GM18873 (cell line): ENCODE data around the gene BLOC1S4.
"Not testable (repeated sequence)": the region's sequence is repeated elsewhere in the genome, so short reads cannot be mapped to it uniquely, and the experiment has no call there.

Experiments used
- ATAC-seq: cut with Tn5 transposase; IDR thresholded peaks from one replicate; pipeline ENCODE4 v1.9.1; 2021; ENCODE audit warnings: mild to moderate bottlenecking, moderate library complexity, moderate number of reproducible peaks; ENCODE audit not compliant: unreplicated experiment, low FRiP score

Gene BLOC1S4

DNA sequence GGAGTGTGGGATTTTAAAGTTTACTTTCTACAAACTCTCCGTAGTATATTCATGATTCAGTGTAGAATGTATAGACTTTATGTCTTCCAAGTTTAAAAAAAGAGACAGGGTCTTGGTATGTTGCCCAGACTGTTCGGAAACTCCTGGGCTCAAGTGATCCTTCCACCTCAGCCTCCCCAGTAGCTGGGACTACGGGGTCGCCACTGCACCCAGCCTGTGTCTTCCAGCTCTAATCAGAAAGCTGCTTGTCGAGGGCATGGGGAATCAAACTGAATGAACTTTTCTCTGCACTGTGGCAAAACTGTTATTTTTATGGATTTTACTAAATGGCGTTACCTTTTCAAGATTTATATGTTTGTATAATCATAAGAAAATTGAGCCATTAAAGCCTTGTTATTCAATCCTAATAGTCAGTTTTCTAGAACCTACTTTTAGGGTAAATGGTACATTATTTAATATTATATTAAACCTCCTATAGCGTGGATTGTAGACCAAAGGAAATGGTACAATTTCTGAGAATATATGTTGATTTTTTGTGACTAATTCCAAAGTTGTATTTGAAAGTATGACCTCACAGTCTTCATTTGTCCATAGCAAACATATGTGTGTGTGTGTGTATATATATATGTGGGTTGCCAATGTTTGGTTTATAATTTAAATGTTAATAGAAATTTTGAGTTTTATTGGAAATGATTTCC, 1.1 kb downstream of the BLOC1S4 start:
- ATAC-seq, result no peak

DNA sequence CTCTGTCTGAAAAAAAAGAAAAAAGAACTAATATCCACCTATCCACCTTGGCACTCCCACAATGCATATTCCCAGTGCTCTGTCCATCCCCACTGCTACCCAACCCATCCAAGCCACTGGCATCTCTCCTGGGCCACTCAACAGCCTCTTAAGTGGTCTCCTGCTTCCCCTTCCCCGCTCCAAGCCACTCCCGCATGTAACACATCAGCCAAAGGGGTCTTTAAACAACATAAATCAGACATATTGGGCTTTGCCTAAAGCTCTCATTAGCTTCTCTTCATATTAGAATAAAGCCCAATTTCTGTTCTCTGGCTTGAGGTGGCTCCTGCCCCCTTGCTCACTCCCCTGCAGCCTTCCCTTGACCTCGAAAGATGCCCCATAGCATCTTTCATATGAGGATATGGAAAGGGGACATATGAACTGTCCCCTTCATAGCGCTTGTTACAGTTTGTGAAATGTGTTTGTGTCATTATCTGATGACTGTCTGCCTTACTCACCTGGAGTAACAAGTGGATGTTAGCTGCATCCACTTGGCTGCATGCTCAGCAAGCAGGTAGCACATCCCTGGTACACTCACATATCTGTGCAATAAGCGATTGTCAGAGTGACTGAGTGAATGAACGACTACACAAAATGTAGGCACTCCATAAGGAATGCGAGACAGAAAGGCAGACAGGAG, 3.1 kb downstream of the BLOC1S4 start:
- no peak for ATAC-seq

DNA sequence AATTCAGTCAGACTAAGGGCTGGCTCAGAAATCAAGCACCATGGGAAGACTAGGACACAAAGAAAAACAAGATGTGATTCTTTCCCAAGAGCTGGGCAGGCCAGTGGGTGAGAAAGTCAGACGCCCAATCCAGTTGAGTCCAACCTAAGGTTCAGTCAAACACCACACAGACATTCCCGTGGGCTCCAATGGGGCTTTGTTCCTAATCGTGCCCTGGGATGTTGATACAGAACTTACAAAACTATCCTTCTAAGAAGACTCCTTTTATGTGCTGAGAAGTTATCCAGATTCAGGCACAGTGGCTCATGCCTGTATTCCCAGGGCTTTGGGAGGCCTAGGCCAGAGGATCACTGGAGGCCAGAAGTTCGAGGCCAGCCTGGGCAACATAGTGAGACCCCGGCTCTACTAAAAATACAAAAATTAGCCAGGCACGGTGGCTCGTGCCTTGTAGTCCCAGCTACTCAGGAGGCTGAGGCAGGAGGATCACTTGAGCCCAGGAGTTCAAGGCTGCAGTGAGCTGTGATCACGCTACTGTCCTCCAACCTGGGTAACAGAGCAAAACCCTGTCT, 3.7 kb downstream of the BLOC1S4 start:
- no peak for ATAC-seq

DNA sequence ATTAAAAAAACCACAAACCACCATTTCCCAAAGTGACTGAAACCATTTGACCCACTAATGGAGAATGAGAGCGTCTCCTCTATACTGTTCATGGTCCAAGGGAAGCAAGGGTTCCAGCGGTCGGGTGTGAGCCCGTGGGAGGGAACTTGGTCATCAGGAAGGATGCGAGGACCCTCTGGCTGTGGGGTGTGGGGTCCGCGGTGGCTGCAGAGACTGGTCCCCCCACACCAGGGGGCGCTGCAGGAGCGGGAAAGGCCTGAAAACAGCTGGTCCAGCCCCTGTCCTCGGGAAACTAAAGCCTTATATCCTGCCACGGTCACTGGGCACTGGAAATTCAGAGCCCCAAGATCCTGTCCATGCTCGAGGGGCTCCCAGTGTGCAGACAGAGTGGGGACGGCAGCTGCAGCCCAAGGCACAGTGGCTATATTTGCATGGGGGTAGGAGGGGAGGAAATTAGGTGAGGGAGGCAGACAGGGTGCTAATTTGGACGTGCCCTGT, 4.3 kb downstream of the BLOC1S4 start:
- no peak for ATAC-seq

DNA sequence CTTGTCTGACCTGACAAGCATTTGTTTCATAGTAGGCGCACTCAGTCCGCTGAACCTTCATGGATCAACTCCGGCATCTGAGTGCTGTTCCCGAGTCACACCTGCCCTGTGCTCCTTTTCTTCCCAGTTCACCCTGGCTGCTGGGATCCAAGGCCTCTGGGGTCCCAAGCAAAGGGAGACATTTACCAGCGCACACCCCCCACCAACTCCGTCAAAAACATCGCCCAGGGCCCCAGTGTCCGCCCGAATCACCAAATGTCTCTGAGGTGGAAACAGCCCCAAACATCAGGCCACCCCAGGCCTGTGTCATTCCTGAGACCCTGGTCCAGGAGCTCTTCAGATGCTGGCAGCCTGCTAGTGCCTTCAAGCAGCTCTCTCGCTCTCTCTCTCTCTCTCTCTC, 5.1 kb downstream of the BLOC1S4 start:
- no peak for ATAC-seq

DNA sequence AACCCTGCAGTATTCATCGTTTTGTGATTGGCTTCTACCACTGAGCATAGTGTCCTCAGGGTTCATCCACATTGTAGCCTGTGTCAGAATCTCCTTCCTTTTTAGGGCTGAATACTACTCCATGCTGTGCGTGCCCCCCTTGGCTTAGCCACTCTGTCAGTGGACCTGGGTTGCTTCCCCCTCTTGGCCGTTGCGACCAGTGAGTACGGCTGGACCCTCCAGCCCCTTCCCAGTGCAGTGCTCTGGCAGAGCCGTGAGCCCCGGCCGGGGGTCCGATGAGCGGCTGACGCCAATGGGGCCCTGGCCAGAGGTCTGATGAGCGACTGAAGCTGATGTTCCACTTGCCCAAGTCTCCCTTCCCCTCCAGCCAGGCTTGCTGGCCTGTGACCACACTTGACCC, 6.9 kb downstream of the BLOC1S4 start:
- no peak for ATAC-seq

DNA sequence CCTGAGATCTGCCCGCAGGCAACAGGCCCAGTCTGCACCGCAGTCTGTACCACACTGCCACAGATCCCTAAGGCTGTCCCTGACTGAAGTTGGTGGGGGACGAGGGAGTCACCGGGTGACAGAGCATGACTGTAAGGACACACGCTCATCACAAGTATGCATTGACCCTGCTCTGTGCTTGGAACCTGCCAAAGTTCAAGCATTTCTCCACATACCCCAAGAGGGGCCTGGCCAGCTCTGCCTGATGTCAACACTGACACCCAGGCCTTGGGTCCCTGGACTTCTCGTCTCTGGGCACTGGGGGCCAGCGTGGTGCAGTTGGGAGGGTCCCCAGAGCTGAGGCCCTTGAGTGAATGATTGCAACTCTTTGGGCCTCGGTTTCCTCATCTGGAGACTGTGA, 7.9 kb downstream of the BLOC1S4 start:
- ATAC-seq, result no peak

DNA sequence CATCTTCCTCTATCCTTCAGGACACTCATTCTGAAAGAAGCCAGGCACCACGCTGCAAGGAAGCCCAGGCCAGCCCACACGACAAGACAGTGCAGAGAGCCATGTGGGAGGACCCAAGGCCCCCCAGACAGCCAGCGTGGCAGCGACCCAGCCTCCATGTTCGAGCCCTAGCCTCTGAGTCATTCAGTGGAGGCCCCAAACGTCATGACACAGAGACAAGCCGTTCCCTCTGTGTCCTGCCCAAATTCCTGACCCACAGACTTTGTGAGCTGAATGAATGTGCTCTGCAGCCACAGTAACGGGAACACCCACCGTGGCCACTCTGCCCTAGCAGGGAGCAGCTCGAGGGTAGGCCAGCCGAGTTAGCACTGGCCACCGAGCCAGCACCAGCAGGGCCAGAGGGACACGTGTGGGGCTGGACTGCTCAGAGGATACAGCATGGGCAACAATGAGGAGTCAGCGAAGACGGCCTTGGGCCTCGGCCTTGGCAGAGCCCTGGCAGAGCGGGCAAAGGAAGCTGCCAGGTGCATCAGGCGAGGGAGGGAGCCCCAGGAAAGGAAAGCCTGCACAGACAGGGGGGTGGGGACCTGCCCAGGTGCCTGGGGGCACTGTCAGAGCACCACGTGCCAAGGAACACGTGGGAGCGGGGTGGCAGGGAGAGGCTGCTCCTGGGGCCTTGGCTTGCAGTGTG, 8.6 kb downstream of the BLOC1S4 start:
- ATAC-seq, result no peak

DNA sequence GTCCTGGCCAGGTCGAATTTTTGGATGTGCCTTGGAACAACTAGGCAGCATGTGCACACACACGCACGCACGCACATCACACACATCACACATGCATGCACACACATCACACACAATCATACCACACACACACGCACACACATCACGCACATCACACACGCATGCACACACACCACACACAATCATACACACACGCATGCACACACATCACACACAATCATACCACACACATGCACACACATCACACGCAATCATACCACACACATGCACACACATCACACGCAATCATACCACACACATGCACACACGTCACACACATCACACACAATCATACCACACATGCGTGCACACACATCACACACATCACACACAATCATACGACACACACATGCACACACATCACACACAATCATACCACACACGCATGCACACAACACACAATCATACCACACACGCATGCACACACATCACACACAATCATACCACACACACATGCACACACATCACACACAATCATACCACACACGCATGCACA, 9.5 kb downstream of the BLOC1S4 start:
- not testable (repeated sequence) for ATAC-seq

DNA sequence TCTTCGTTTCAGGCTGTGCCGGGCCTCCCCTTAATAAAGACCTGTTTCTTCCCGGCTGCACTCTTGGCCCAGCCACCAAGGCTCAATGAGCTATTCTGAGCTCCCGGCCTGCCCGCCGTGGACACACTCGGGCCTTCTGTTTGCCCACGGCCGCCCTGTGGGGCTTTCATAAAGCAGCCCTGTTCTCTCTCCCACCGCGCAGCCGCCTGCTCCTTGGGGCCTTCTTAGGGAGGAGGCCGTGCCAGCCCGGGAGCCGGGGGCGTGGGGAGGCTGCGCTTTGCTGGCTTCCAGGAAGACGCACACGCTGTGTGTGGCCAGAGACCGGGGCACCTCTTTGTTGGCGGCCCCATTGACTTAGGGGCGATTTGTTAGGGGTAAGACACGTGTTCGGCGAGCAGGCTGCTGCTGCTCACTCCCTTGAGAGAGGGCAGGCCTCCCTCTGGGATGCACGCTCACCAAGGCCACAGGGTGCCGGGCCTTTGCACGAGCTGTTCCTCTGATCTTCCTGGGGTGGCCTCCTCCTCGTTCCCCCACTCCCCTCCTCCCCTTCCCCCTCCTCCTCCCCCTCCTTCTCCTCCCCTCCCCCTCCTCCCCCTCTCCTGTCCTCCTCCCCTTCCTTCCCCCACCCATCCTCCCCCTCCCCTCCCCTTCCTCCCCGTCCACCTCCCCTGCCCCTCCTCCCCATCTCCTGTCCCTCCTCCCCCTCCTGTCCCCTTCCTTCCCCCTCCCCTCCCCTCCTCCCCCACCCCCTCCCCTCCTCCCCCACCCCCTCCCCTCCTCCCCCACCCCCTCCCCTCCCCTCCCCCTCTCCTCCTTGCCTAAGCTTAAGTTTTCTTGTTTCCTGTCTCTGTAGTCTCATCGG, 11.3 kb downstream of the BLOC1S4 start:
- no peak for ATAC-seq

DNA sequence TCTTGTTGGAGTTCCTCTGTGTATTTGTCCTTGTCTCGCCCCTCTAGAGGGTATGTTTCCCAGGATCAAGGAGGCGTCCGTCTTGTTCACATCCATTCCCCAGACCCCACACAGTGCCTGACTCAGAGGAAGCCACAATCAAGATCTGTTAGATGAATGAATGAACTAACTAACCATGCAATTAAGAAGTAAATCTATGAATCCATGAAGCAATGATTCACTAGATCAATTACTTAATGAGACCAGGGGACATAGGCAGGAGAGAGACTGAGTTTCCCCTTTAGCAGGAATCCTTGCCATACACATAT, 11.9 kb downstream of the BLOC1S4 start:
- no peak for ATAC-seq

DNA sequence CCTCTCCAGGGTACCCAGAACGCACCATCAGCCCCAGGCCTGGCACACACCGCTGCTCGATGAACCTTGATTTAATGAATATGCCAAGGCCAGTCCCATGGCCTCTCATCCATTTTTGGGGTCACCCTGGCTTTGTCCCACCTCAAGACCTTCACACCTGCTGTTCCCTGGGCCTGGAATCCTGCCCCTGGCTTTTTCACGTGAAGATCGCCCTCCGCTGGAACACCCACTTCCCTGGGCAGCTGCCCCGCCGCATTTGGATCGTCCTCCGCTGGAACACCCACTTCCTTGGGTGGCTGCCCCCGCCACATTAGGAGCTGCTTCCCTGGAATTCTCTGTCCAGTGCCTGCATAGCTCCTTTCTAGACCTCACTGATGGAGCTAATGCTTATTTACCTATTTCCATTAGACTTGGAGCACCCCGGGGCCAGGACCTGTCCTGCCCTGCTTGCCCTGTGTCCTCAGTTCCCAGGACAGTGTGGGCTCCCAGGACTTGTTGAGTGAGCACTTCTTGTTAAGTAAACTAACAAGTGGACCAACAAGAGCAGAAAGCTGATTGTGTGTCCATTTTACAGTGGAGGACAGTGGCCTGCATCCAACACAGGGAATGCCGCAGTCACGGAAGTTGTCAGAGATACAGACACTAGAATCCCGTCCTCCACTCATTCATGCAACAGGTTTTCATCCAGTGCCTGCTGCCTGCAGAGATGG, 12.5 kb downstream of the BLOC1S4 start:
- no peak for ATAC-seq

DNA sequence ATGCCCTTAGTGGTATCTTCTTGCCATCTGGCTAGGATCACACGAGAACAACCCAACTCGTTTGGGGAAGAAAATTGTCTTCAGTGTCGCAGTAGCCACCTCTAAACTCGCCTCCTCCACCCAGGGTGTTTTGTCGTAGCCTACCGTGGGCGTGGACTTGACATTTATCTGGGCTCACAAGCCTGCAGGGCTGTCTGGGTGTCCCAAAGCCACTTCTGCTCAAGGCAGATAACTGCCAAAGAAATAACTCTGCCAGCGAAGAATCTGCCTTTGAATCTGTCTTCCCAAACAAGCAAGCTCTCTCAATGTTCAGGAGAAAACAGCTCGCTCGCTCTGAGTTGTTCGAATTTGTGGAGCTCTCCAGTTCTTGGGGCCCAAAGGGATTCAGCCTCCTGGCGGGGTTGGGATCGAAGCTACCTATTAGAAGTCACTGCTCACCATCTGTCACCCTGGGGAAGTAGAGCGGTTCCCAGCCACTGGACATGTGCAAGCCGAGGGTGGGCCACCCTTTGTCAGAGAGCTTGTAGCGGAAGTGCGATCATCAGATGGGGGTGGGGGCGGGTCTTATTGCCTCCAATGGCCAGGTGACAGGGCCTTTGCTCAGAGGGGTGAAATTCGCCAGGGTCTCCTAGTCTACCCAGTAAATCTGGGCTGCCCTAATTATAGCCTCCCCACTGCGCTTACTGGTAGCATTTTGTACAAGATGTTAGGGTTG, 14.8 kb downstream of the BLOC1S4 start:
- no peak for ATAC-seq

DNA sequence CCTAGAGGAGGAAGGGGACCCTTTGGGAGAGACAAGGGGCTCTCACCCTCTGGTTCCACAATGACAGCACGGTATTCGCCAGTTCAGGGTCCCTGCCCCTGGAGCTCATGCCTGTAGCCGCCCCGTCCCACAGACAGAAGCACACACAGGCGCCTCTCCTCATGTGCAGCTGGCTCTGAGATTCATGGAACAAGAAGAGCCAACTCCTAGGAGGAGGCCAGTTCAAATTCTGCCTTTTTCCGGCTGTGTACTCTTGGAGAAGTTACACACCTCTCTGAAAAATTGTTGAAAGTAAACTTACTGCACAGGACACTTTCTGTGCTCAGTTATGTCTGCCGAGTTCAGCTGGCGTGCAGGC, 15.3 kb downstream of the BLOC1S4 start:
- ATAC-seq, result no peak

DNA sequence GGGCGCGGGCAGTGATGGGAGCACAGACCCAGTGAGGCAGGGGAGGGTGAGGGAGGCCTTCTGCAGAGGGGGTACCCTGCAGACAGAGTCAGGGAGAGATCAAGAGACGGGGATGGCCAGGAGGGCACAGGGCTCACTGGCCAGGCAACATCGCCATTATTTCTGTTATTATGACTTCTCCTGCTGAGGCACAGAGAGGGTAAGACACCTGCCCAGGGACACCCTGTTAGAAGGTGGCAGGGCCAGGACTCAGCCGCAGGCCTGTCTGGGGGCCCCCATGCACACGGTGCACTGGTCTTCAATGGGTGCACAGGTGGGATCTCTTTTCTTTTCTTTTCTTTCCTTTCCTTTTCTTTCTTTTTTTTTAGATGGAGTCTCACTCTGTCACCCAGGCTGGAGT, 15.8 kb downstream of the BLOC1S4 start:
- ATAC-seq, result no peak

DNA sequence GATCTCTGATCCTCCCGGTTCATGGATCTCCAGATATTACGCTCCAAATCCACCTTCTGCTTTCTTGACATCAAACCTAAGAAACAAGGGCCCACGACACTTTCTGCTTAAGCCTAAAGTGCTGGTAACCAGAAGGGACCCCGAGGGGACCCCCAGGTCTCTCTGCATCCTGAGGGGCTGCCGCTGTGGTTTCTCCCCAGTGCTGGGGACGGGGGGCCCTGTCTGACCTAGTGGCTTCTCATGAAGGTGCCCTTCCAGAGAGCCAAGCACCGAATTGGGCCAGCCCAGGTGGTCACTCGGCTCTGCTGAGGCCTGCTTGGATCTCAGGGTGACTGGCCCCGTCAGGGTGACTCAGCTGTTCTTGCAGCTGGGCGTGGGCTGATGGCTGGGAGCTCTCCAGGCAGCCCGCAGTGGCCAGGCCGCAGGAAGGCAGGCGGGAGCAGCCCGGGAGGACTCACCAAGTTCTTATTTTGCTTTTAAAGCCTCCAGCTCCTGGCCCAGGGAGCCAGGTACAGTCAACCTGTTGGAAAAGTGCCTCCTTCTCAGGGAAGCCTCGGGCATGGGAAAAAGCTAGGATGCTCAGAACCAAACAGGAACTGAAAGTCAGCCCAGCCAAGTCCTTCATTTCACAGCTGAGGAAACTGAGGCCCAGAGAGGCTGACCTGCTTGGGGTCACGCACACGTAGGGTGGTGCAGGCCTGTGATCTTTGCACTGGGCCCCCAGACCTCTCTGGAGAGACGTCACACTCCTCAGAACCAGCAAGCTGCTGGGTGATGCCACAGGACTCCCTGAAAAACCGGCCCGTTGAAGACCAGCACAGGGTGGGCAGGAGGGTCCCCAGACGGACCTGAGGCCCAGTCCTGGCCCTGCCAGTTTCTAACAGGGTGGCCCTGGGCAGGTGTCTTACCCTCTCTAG, 16.7 kb downstream of the BLOC1S4 start:
- no peak for ATAC-seq

DNA sequence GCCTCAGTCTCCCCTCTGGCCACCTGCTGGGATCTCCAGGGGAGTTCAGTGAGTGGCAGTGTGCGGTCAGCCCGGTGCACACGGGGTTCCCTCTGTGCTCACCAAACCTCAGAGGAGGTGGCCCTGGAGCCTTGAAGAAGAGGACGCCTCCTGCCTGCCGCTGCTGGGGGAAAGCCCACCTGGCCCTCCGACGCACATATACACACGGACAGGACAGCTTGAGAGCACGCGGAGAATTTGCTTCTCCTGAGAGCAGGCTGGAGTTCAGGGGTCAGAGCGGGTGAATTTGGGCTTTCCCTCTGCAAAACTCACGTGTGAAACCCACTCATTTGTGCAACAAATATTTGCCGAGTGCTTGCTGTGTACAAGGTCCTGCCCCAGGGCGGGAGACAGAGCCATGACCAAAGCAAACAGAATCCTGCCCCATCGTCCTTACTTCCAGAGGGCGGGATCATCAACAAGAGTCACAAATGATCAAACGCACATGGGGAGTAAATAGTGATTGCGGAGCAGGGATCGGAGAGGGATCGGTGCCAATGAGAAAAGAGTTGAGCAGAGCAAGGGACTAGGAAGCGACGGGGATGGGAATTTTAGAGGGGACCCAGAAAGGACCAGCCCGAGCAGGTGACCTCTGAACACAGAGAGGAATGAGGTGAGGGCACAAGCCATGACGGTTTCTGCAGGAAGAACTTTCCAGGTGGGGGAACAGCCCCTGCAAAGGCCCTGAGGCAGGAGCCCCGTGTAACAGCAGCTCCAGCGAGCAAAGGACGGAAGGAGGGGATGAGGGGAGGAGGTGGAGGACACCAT, 17.6 kb downstream of the BLOC1S4 start:
- ATAC-seq, result no peak
